Right ventricle myocardium inferior (tissue), 1 donor: ENCODE results near the gene ASB16. TPM values are rescaled to one million over a fixed set of nuclear protein-coding genes. Genes with fewer than 3 reads are reported as not detected.

ENCODE experiments used
- ATAC-seq: fragments of 200-7000 bp; cut with Tn5 transposase; one replicate; pipeline ENCODE4 v1.9.1; 2020; ENCODE audit warnings: mild to moderate bottlenecking, moderate library complexity
- DNase-seq: peaks from one replicate; pipeline ENCODE4 v3.0.0; 2021; ENCODE audit errors: missing footprints
- intact Hi-C: fragments of 100-400 bp; cut with DNase I; formaldehyde crosslinking; loops from one replicate; pipeline ENCODE4 v1.11.0; 2022
- total RNA-seq: library from RNA; stranded (reverse); fragmentation: NEBNext Ultra II Directional; extraction: Animal tissue kit (Norgen Biotek cat#: 25700); gene quantifications from one replicate; pipeline ENCODE4 v1.2.1, GENCODE V29; 2021
- donor health status: DM: no; HTN: yes; CAD: no; lungs with severe emphysema.

The ASB16 gene
- total RNA-seq, 1 donor from 2014 or later: 14.5 TPM

DNA sequence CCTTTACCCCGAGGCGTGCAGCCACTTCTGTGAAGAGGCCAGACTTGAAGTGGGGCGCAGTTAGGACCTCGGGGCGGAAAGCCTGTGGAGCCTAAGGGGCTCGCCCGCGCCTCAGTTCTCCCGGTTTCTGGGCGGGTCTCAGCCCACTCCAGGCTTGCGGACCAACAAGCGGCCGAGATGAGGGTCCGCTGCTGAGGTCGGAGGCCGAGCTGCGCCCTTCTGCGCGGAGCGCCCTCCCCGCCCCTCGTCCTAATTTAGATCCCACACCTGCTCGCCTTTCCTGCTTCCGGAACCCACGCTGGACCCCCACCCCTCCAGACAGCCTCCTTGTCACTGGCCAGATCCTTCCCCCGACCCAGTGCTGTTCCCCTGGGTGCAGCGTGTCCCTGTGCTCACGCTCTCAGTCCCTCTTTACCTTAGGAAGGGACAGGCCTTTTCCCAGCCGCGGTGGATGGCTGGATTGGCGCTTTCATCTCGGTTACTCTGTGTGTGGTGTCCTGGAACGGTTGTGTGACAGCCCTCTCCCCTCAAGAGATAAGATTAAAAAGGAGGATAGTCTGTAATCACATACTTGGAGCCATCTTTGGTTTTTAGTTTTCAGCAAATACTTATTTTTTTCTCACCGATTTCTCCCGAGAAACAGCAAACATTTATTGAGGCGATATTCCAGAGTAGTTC lies 30.1 kb downstream of the ASB16 start:
- DNase-seq (no peak), ATAC-seq (peak; percentile 1)
- intact Hi-C loops: loop anchor here (1.0 to 10.0 kb wide), 3 partner anchors 14 to 304 kb away; partner anchors contain the start of genes GPATCH8 and TMUB2

- ATAC-seq (no peak), DNase-seq (no peak)
- intact Hi-C loops: loop anchor here (10.0 kb wide), 1 partner anchor 302 kb away; the partner anchor contains the start of gene GPATCH8
Observed at GRCh38 chr17:44202756-44203155, 32.3 kb downstream of the ASB16 start.

DNA sequence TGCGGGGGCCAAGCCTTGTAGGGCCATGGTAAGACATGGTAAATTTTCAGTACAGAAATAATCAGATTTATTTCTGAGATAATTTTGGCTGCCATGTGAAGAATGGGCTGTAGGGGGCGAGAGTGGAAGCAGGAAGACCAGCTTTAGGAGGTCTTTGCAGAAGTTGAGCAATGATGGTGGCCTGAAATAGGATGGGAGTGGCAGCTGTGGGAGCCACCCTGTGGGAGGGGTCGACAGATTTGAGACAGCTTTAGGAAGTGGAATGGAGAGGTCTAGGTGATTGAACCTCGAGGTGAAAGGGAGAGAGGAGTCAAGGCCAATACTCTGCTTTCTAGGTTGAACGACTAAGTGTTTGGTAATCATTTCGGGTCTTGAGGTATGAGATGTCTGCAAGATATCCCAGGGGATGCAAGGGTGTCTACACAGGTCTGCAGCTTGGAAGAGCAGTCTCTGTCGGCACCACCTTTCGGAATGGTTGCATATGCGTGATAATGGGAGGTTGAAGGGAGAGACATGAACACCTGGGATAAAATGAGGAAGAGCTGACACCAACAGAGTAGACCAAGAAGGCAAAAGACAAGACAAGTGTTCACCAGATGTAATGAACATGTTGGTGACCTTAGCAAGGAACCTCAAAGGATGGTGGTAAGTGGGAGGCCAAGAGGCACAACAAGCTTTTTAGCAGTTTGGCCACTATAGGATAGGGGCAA lies 33.4 kb downstream of the ASB16 start:
- ATAC-seq: no peak
- intact Hi-C loops: loop anchor here (10.0 kb wide), 1 partner anchor 301 kb away; the partner anchor contains the start of gene GPATCH8
- no peak for DNase-seq

GRCh38 chr17:44204441-44204882 lies 34.0 kb downstream of the ASB16 start:
- DNase-seq (no peak), ATAC-seq (no peak)
- intact Hi-C loops: loop anchor here (10.0 kb wide), 1 partner anchor 300 kb away; the partner anchor contains the start of gene GPATCH8

GRCh38 chr17:44205962-44206824 lies 35.7 kb downstream of the ASB16 start:
- ATAC-seq (no peak), DNase-seq (no peak)
- intact Hi-C loops: loop anchor here (10.0 kb wide), 1 partner anchor 299 kb away; the partner anchor contains the start of gene GPATCH8

- DNase-seq: no peak
- intact Hi-C loops: loop anchor here (10.0 kb wide), 1 partner anchor 298 kb away; the partner anchor contains the start of gene GPATCH8
- no peak for ATAC-seq
Observed at GRCh38 chr17:44206825-44207155, 36.3 kb downstream of the ASB16 start.

- intact Hi-C loops: loop anchor here (10.0 kb wide), 1 partner anchor 297 kb away; the partner anchor contains the start of gene GPATCH8
- DNase-seq: no peak
- ATAC-seq: no peak
Observed at GRCh38 chr17:44207319-44207718, 36.8 kb downstream of the ASB16 start.

- ATAC-seq: no peak
- no peak for DNase-seq
- intact Hi-C loops: loop anchor here (10.0 kb wide), 1 partner anchor 297 kb away; the partner anchor contains the start of gene GPATCH8
Observed at GRCh38 chr17:44207743-44208142, 37.2 kb downstream of the ASB16 start.

DNA sequence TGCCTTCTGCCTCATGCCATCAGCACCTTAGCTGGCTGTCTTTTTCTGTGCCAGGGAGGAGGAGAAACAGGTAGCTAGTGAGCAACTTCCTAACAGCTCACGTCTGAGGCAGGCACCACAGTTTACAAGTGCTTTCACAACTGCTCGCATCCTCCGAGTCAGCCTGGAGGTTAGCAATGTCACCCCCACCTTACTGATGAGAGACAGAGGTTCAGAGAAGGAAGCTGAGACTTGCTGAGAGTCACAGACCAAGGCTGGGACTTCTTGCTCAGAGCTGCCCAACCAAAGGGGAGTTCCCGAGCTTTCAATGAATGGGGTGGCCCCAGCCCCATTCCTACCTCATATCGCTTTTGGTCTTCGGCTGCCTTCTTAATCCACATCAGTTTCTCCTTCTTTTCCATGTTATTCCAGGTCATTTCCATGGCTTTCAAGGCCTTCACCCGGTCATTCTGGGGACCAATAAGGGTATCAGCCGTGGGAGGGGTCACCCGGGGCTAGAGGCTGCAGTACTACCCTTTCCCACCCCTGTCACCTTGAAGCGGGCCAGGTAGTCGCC lies 39.4 kb downstream of the ASB16 start:
- intact Hi-C loops: loop anchor here (1.0 to 10.0 kb wide), 3 partner anchors 121 to 312 kb away; partner anchors contain the start of gene GPATCH8

DNA sequence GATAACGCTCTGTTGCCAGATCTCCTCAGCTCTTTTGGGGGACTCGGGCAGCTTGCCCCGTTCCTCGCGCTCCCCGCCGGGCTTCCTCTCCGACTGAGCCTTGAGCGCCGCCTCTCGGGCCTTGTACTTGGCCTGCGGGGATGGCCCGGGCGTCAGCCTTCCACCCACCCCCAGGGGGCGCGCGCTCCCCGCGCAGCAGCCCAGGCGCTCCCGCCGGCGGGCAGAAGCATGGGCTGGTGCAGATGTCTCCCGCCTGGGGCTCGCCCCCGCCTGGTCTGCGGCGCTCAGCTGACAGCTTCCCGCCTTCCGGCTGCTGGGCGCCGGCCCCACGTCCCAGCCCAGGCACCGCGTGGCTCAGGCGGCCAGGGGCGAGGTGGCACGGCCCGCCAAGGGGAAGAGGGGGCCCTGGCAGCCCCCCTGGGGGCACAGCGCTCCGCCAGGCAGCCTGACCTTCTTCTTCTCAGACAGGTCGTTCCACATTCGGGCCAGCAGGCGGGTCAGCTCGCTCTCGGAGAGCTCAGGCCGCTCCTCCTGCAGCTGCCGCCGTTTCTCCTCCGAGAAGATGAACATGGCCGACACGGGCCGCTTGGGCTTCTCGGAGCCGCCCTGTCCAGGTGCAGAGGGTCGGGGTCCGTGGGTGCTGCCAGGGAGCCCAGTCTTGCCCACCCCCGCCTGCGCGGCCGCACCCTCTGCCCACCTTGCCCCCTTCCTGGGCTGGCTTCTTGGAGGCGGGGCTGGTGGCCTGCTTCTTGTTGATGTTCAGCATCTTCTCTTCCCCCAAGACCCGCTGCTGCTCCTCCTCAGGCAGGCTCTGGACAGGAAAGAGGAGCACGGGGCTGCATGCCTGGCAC lies 40.1 kb downstream of the ASB16 start:
- intact Hi-C loops: loop anchor here (1.0 to 5.0 kb wide), 2 partner anchors 121 to 312 kb away; no protein-coding TSS in a partner anchor
- ATAC-seq: peak; percentile 93

More for the DNA sequence above, 39.4 kb downstream of the ASB16 start:
- ATAC-seq: no peak
- no peak for DNase-seq

GRCh38 chr17:44211281-44212265 lies 41.1 kb downstream of the ASB16 start:
- DNase-seq (no peak), ATAC-seq (no peak)
- intact Hi-C loops: loop anchor here (5.0 kb wide), 1 partner anchor 311 kb away; no protein-coding TSS in a partner anchor

More for the DNA sequence above, 40.1 kb downstream of the ASB16 start:
- DNase-seq: peak; percentile 96

DNA sequence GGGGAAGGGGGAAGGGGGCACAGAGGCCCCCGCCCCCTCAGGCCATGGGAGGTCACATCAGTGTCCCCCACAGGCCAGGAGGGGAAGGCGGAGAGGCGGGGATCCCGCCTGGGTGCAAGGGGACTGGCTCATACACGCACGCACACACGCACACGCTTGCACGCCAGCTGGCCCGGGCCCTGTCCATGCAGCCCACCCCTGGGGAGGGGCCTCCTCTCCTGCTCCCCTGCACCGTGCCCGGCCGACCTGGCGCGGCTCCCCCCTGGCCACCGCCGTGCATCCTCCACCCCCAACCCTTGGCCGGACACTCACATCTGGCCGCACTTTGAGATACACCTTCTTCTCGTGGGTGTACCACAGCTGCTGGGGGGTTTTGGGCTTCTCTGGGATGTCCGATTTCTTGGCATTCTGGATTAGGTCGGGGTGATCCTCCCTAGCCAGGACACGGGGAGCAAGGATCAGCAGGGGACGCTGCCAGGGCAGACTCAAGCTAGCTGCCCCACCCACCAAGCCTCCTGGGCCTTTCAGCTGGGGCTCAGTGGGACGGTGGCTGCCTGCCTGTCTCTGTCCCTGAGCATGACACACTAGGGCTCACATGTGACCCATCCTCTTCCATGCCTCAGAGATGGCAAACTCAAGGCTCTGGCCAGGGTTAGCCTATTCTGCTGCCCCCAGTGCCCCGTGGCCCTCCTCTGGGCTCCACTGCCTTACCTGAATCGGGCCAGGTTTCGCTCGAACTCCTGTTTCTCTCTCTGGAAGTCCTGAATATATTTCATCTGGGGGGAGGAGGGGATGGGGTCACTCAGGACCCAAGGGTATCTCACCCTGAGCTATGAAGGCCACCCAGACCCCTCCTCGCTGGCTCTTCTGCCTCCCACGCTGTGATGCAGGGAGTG lies 42.3 kb downstream of the ASB16 start:
- ATAC-seq: no peak

GRCh38 chr17:44213403-44214229 lies 43.1 kb downstream of the ASB16 start:
- no peak for DNase-seq
- intact Hi-C loops: loop anchor here (5.0 kb wide), 1 partner anchor 309 kb away; no protein-coding TSS in a partner anchor
- no peak for ATAC-seq

More for the DNA sequence above, 42.3 kb downstream of the ASB16 start:
- intact Hi-C loops: loop anchor here (5.0 kb wide), 1 partner anchor 310 kb away; no protein-coding TSS in a partner anchor
- no peak for DNase-seq

GRCh38 chr17:44214230-44214494 lies 43.7 kb downstream of the ASB16 start:
- intact Hi-C loops: loop anchor here (5.0 kb wide), 1 partner anchor 308 kb away; no protein-coding TSS in a partner anchor
- DNase-seq: no peak
- ATAC-seq: no peak
